ENCODE results near the gene TSPAN9. TPM values are rescaled to one million over a fixed set of nuclear protein-coding genes. Genes with fewer than 3 reads are reported as not detected.

Gene TSPAN9
- total RNA-seq, 1 experiment from 2014 or later = 9.6 TPM

GRCh38 chr12:3129301-3130056, 52.3 kb downstream of the TSPAN9 start:
- H3K4me1 ChIP-seq (replicated peaks; ENCODE audit: insufficient read depth) = no peaks in the 10 kb centered on the region
- no peaks in the 10 kb centered on the region for H3K9me2 ChIP-seq (ENCODE audit: insufficient read depth)
- H3F3A ChIP-seq (ENCODE audit: insufficient read depth, low read depth) = no peaks in the 10 kb centered on the region
- no peaks in the 10 kb centered on the region for H3K36me3 ChIP-seq (ENCODE audit: low read depth)
- H3K4me3 ChIP-seq = no peak overlapping the region
- ChIA-PET POLR2A (ENCODE audit: unreplicated experiment) (no interaction called here), CTCF (interaction anchor here (0.6 to 0.9 kb wide), 2 partner anchors 56 to 59 kb away, joined by 3 read pairs; no protein-coding TSS in a partner anchor)
- no peak overlapping the region for H2AFZ ChIP-seq
- H3K79me2 ChIP-seq (ENCODE audit: low read depth) = no peaks in the 10 kb centered on the region
- DNase-seq = no peak
- H3K4me2 ChIP-seq = no peak overlapping the region
- H3K27ac ChIP-seq = no peak overlapping the region
- H3K9me3 ChIP-seq (ENCODE audit: insufficient read depth, low read depth) = no peaks in the 10 kb centered on the region
- H4K20me1 ChIP-seq (ENCODE audit: insufficient read depth) = 0 out of 2 replicates have a peak, but pooled peaks cover 6% of the 10 kb centered on the region
- no peak for TF ChIP-seq EZH2 (IDR thresholded peaks at IDR 0.05; ENCODE audit: low read depth)
- no peak for TF ChIP-seq CTCF (conservative IDR thresholded peaks at IDR 0.05)
- H3K27me3 ChIP-seq (ENCODE audit: insufficient read depth, low read depth) = no peaks in the 10 kb centered on the region
- intact Hi-C loops (cut with micrococcal nuclease; ENCODE audit: unreplicated experiment) = loop anchor here (10.0 kb wide), 1 partner anchor 1145 kb away; the partner anchor contains the start of gene CCND2
- no TSS peak for BruUV-seq (replicated peaks)

- POLR2A ChIA-PET (ENCODE audit: unreplicated experiment) = no interaction called here
Observed at GRCh38 chr12:3130057-3130830, 53.1 kb downstream of the TSPAN9 start.

More at GRCh38 chr12:3130057-3130830, 53.1 kb downstream of the TSPAN9 start:
- Histone ChIP-seq H3K4me2 (no peak overlapping the region), H3K36me3 (ENCODE audit: low read depth) (no peaks in the 10 kb centered on the region), H3K27ac (no peak overlapping the region), H2AFZ (no peak overlapping the region), H3K27me3 (ENCODE audit: insufficient read depth, low read depth) (no peaks in the 10 kb centered on the region), H3K4me3 (no peak overlapping the region), H3K9me3 (ENCODE audit: insufficient read depth, low read depth) (no peaks in the 10 kb centered on the region), H4K20me1 (ENCODE audit: insufficient read depth) (0 out of 2 replicates have a peak, but pooled peaks cover 6% of the 10 kb centered on the region), H3K79me2 (ENCODE audit: low read depth) (no peaks in the 10 kb centered on the region), H3F3A (ENCODE audit: insufficient read depth, low read depth) (no peaks in the 10 kb centered on the region), H3K9me2 (ENCODE audit: insufficient read depth) (no peaks in the 10 kb centered on the region), H3K4me1 (replicated peaks; ENCODE audit: insufficient read depth) (no peaks in the 10 kb centered on the region)
- BruUV-seq (replicated peaks) = no TSS peak
- no peak for DNase-seq
- CTCF ChIA-PET = interaction anchor here (0.6 to 0.9 kb wide), 2 partner anchors 57 to 58 kb away, joined by 3 read pairs; no protein-coding TSS in a partner anchor
- intact Hi-C loops (cut with micrococcal nuclease; ENCODE audit: unreplicated experiment) = loop anchor here (10.0 kb wide), 1 partner anchor 1145 kb away; the partner anchor contains the start of gene CCND2
- no peak for TF ChIP-seq EZH2 (IDR thresholded peaks at IDR 0.05; ENCODE audit: low read depth)
- no peak for TF ChIP-seq CTCF (conservative IDR thresholded peaks at IDR 0.05)
